MM.1S (cell line): ENCODE results near the gene SLC6A19.

Source experiments
- EZH2 ChIP-seq: fragments of 300-600 bp; sonication (generic); optimal IDR thresholded peaks from 2 replicates; pipeline ENCODE3; 2017; ENCODE audit warnings: low read depth, mild to moderate bottlenecking, antibody characterized with exemption, low read length, mixed read lengths
- EZH2phosphoT487 ChIP-seq: fragments of 300-600 bp; sonication (generic); IDR thresholded peaks from 2 replicates; pipeline ENCODE4 v1.6.1; 2018; ENCODE audit warnings: antibody characterized with exemption, low read length
- TF ChIP-seq, protein P1 (sequence below): fragments of 300-600 bp; sonication (generic); IDR thresholded peaks from 2 replicates; pipeline ENCODE4 v1.5.1; 2016; ENCODE audit warnings: antibody characterized with exemption, low read length, mixed read lengths

DNA sequence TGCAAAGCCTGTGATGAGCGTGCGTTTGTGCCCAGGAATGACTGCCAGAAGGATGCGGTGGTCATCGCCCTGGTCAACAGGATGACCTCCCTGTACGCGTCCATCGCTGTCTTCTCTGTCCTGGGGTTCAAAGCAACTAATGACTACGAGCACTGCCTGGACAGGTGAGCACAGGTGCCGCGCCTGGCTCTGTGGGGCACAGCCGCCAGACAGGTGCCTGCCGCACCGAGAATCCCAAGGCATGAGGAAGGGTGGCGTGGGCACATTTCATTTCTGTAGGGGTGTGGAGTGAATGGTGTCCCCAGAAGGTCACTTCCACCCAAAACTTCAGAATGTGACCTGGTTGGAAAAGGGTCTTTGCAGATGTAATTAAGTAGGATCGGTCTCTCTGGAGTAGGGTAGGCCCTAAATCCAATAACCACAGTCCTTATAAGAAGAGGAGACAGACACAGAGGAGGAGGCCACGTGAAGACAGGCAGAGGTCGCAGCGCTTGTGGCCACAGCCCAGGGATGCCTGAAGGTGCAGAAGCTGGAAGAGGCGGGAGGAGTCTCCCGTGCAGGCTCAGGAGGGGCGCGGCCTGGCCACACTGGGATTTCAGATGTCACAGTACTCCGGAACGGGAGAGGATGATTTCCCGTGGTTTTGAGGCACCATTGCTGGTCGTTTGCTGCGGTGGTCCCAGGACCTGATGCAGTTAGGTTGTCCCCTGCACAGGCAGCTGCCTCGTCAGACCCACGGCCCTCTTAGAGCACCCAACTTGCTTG, 39.3 kb downstream of the SLC6A19 start:
- no peak for TF ChIP-seq EZH2
- TF ChIP-seq, protein P1, sequence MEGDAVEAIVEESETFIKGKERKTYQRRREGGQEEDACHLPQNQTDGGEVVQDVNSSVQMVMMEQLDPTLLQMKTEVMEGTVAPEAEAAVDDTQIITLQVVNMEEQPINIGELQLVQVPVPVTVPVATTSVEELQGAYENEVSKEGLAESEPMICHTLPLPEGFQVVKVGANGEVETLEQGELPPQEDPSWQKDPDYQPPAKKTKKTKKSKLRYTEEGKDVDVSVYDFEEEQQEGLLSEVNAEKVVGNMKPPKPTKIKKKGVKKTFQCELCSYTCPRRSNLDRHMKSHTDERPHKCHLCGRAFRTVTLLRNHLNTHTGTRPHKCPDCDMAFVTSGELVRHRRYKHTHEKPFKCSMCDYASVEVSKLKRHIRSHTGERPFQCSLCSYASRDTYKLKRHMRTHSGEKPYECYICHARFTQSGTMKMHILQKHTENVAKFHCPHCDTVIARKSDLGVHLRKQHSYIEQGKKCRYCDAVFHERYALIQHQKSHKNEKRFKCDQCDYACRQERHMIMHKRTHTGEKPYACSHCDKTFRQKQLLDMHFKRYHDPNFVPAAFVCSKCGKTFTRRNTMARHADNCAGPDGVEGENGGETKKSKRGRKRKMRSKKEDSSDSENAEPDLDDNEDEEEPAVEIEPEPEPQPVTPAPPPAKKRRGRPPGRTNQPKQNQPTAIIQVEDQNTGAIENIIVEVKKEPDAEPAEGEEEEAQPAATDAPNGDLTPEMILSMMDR, result no peak
- TF ChIP-seq EZH2phosphoT487, result no peak
